Right lobe of liver (tissue), 4 donors: ENCODE data around the gene VPS37D.
A peak's percentile ranks its signal among the peaks of the same experiment; 100 is the strongest.

ENCODE experiments used
- POLR2A ChIP-seq: fragments of 450-650 bp; IDR thresholded peaks from one replicate; pipeline ENCODE4 v1.6.1; 2017; ENCODE audit warnings: antibody characterized with exemption, mild to moderate bottlenecking
- TF ChIP-seq, protein P1 (sequence below), 4 donors: fragments of 200-600 bp in 3 of 4; fragments of 450-650 bp in 1 of 4; IDR thresholded peaks; one replicate each; pipeline versions ENCODE4 v1.5.1 to v1.8.0; 2016 to 2022; ENCODE audit warnings: antibody characterized with exemption in 4 of 4, mild to moderate bottlenecking in 2 of 4
- donor health status: DM: no; HTN: no; CAD: no.
- donor health status: DM: no; HTN: no; CAD: no.
- donor health status: DM: no; HTN: yes; CAD: no.

DNA sequence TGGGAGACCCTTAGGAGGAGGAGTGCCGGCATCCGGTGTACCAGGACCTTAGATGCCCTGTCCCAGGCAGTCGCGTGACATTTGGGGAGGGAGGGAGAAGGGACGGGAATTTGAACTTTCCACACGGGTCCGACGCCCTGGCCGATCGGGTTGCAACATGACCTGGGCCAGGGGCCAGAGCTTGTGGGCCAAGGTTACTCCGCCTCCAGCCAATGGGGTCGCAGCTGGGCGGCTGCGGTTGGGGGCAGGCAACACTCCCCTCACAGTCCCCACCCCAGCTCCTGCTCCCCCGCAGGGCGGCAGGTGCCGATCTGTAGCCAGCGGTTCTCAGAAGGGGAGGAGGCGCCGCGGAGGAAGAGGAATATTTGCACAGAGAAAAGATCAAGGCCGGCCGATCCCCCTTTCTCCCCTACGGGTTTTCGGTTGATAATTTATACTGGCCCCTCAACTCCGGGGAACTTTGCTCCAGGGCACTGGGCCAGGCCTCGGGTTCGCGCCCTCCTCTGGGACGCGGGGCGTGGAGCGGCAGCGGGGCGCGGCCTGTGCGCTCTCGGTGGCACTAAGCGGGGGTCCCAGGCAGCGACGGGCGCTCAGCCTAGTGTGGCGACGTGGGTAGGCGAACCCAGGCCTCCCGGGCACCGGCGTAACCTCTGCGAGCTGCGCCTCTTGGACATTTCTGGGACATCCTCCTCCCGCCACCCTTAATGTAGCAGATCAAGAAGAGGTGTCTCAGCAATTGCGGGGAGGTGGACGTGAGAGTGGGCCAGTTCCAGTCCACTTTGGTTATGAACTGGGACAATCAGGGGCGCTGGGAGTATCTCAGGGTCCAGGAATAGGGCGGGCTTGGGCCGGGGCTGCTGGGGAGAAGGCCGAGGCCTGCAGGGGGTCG is 44.5 kb upstream of the VPS37D start:
- TF ChIP-seq, protein P1, sequence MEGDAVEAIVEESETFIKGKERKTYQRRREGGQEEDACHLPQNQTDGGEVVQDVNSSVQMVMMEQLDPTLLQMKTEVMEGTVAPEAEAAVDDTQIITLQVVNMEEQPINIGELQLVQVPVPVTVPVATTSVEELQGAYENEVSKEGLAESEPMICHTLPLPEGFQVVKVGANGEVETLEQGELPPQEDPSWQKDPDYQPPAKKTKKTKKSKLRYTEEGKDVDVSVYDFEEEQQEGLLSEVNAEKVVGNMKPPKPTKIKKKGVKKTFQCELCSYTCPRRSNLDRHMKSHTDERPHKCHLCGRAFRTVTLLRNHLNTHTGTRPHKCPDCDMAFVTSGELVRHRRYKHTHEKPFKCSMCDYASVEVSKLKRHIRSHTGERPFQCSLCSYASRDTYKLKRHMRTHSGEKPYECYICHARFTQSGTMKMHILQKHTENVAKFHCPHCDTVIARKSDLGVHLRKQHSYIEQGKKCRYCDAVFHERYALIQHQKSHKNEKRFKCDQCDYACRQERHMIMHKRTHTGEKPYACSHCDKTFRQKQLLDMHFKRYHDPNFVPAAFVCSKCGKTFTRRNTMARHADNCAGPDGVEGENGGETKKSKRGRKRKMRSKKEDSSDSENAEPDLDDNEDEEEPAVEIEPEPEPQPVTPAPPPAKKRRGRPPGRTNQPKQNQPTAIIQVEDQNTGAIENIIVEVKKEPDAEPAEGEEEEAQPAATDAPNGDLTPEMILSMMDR (IDR thresholded peaks at IDR 0.05): no peak
- TF ChIP-seq POLR2A: peak; percentile 47
